H1 (cell line): ENCODE results near the gene CCP110. TPM values are rescaled to one million over a fixed set of nuclear protein-coding genes. Genes with fewer than 3 reads are reported as not detected.

Source experiments
- CTCF ChIA-PET: fragments of 300-600 bp; sonication (Branson Sonifier 250); formaldehyde crosslinking; loops from one replicate; lab custom pipeline; 2021; ENCODE audit not compliant: partially characterized antibody; lab: Charles Lee
- POLR2A ChIA-PET: fragments of 300-600 bp; sonication (Branson Sonifier 250); formaldehyde crosslinking; loops from one replicate; lab custom pipeline; 2021; ENCODE audit warnings: inconsistent platforms; ENCODE audit not compliant: partially characterized antibody; lab: Charles Lee
- DNase-seq, 2 experiments: peaks; one replicate each; pipeline versions ENCODE4 v3.0.0 to v3.0.0-alpha.2; 2010 to 2022; ENCODE audit warnings: low spot score in 2 of 2, low read depth in 1 of 2, mixed read lengths in 1 of 2
- FAIRE-seq: peaks from 2 replicates; lab custom pipeline; 2011; peaks lifted over from hg19 to GRCh38; lab: Jason Lieb, UNC
- H2AFZ ChIP-seq: 2 replicates; pipeline ENCODE4 v1.8.1; 2012; ENCODE audit warnings: low read length, inconsistent platforms
- H2AK5ac ChIP-seq: 2 replicates; pipeline ENCODE4 v1.6.1; 2013; ENCODE audit warnings: low read depth, low read length
- H2BK120ac ChIP-seq: replicated peaks from 2 replicates; pipeline ENCODE3; 2013; ENCODE audit warnings: low read depth, low read length, inconsistent platforms
- H2BK12ac ChIP-seq: 2 replicates; pipeline ENCODE4 v1.6.1; 2013; ENCODE audit warnings: low read depth, low read length
- H2BK15ac ChIP-seq: 2 replicates; pipeline ENCODE4 v1.6.1; 2013; ENCODE audit warnings: low read length
- H2BK20ac ChIP-seq: 2 replicates; pipeline ENCODE4 v1.6.1; 2013; ENCODE audit warnings: low read length
- H2BK5ac ChIP-seq: 2 replicates; pipeline ENCODE4 v1.6.1; 2013; ENCODE audit warnings: low read depth, low read length
- H3K14ac ChIP-seq: 2 replicates; pipeline ENCODE4 v1.6.1; 2013; ENCODE audit warnings: inconsistent platforms; ENCODE audit not compliant: insufficient read length
- H3K18ac ChIP-seq: 2 replicates; pipeline ENCODE4 v1.6.1; 2013; ENCODE audit warnings: low read length; ENCODE audit errors: extremely low read depth
- H3K23ac ChIP-seq: 2 replicates; pipeline ENCODE4 v1.6.1; 2013; ENCODE audit warnings: inconsistent platforms; ENCODE audit not compliant: insufficient read length
- H3K23me2 ChIP-seq: 2 replicates; pipeline ENCODE4 v1.6.1; 2013; ENCODE audit warnings: low read depth, low read length
- H3K27ac ChIP-seq: 2 replicates; pipeline ENCODE4 v1.6.1; 2011; ENCODE audit warnings: low read depth, low read length, inconsistent platforms
- H3K27me3 ChIP-seq, 4 experiments: replicated peaks in 1 of 4; 1 replicate in 1 of 4; 2 replicates in 3 of 4; pipeline versions ENCODE4 v1.6.1 to v1.8.1; 2011 to 2013; ENCODE audit warnings: low read length in 3 of 4, mild to moderate bottlenecking in 3 of 4, inconsistent platforms in 2 of 4, mixed read lengths in 2 of 4, moderate library complexity in 1 of 4; ENCODE audit not compliant: control insufficient read depth in 3 of 4, insufficient read depth in 3 of 4; ENCODE audit errors: extremely low read depth in 1 of 4
- H3K36me3 ChIP-seq, 4 experiments: 2 replicates each; pipeline versions ENCODE4 v1.6.1 to v1.8.1; 2011 to 2013; ENCODE audit warnings: mild to moderate bottlenecking in 4 of 4, low read length in 3 of 4, moderate library complexity in 2 of 4, control low read depth in 1 of 4, inconsistent platforms in 1 of 4; ENCODE audit not compliant: insufficient read depth in 4 of 4, control insufficient read depth in 2 of 4
- H3K4ac ChIP-seq: replicated peaks from 2 replicates; pipeline ENCODE3; 2013; ENCODE audit warnings: low read length, low read depth, mixed read lengths, inconsistent platforms; ENCODE audit not compliant: insufficient read length
- H3K4me1 ChIP-seq, 4 experiments: replicated peaks in 1 of 4; 1 replicate in 1 of 4; 2 replicates in 3 of 4; pipeline versions ENCODE4 v1.6.1 to v1.8.1; 2011 to 2013; ENCODE audit warnings: low read length in 3 of 4, inconsistent platforms in 2 of 4, mixed read lengths in 1 of 4; ENCODE audit not compliant: insufficient read depth in 4 of 4, control insufficient read depth in 3 of 4
- H3K4me2 ChIP-seq, 2 experiments: 2 replicates each; pipeline versions ENCODE4 v1.6.1 to v1.8.1; 2011 to 2013; ENCODE audit warnings: low read depth in 2 of 2, low read length in 2 of 2, control low read depth in 1 of 2, inconsistent platforms in 1 of 2, mild to moderate bottlenecking in 1 of 2; ENCODE audit not compliant: insufficient read depth in 1 of 2
- H3K4me3 ChIP-seq, 4 experiments: fragments of 200-600, 300-600 bp in 1 of 4; sonication (generic), shearing (Covaris generic), sonication (Bioruptor Twin) in 1 of 4; 2 replicates each; pipeline versions ENCODE4 v1.5.1 to v1.8.1; 2011 to 2016; ENCODE audit warnings: low read length in 4 of 4, low read depth in 3 of 4, control low read depth in 2 of 4, inconsistent platforms in 2 of 4, mild to moderate bottlenecking in 2 of 4, mixed read lengths in 1 of 4, moderate library complexity in 1 of 4; ENCODE audit not compliant: insufficient read depth in 2 of 4; ENCODE audit errors: extremely low read depth in 1 of 4
- H3K56ac ChIP-seq: replicated peaks from 2 replicates; pipeline ENCODE3; 2013; ENCODE audit warnings: low read depth, mild to moderate bottlenecking, mixed read lengths, low read length, inconsistent platforms; ENCODE audit not compliant: insufficient read length
- H3K79me1 ChIP-seq: 2 replicates; pipeline ENCODE4 v1.6.1; 2013; ENCODE audit warnings: low read depth, low read length, control low read depth
- H3K79me2 ChIP-seq, 2 experiments: 2 replicates each; pipeline versions ENCODE4 v1.6.1 to v1.8.1; 2012 to 2013; ENCODE audit warnings: low read length in 2 of 2, mild to moderate bottlenecking in 2 of 2, inconsistent platforms in 1 of 2; ENCODE audit not compliant: insufficient read depth in 2 of 2, control insufficient read depth in 1 of 2
- H3K9ac ChIP-seq, 4 experiments: replicated peaks in 1 of 4; 1 replicate in 1 of 4; 2 replicates in 3 of 4; pipeline versions ENCODE4 v1.6.1 to v1.8.1; 2011 to 2013; ENCODE audit warnings: low read depth in 3 of 4, low read length in 3 of 4, control low read depth in 2 of 4, mild to moderate bottlenecking in 2 of 4, moderate library complexity in 2 of 4, inconsistent platforms in 1 of 4; ENCODE audit errors: extremely low read depth in 1 of 4
- H3K9me3 ChIP-seq, 2 experiments: 2 replicates each; pipeline versions ENCODE4 v1.6.1 to v1.8.1; 2012 to 2013; ENCODE audit warnings: mild to moderate bottlenecking in 2 of 2, moderate library complexity in 2 of 2, control low read depth in 1 of 2, inconsistent platforms in 1 of 2, low read depth in 1 of 2, low read length in 1 of 2, mixed read lengths in 1 of 2; ENCODE audit not compliant: insufficient read depth in 2 of 2
- H4K20me1 ChIP-seq, 2 experiments: replicated peaks in 1 of 2; 2 replicates each; pipeline versions ENCODE3 to v1.8.1; 2011 to 2013; ENCODE audit warnings: inconsistent platforms in 2 of 2, low read length in 2 of 2, mild to moderate bottlenecking in 1 of 2; ENCODE audit not compliant: insufficient read depth in 2 of 2, control insufficient read depth in 1 of 2
- H4K5ac ChIP-seq: 2 replicates; pipeline ENCODE4 v1.6.1; 2013; ENCODE audit warnings: low read length, low read depth, mixed read lengths, inconsistent platforms; ENCODE audit not compliant: insufficient read length
- H4K8ac ChIP-seq: 2 replicates; pipeline ENCODE4 v1.8.0; 2013; ENCODE audit warnings: mild to moderate bottlenecking, moderate library complexity, low read length, inconsistent platforms; ENCODE audit not compliant: insufficient read depth; ENCODE audit errors: extremely low read depth
- H4K91ac ChIP-seq: replicated peaks from 2 replicates; pipeline ENCODE3; 2013; ENCODE audit warnings: low read length, mixed read lengths, inconsistent platforms; ENCODE audit not compliant: insufficient read length
- CBX5 ChIP-seq: fragments of 300-800, 300-1000 bp; sonication (generic); IDR thresholded peaks from 2 replicates; pipeline ENCODE4 v1.7.1; 2016; ENCODE audit warnings: antibody characterized with exemption, low read length, low read depth
- KDM4A ChIP-seq: IDR thresholded peaks from one replicate; pipeline ENCODE4 v1.7.1; 2012; ENCODE audit warnings: low read depth, mild to moderate bottlenecking, moderate library complexity, low read length, inconsistent platforms; ENCODE audit not compliant: severe bottlenecking
- MAX ChIP-seq: IDR thresholded peaks from 2 replicates; pipeline ENCODE4 v1.6.1; 2012; ENCODE audit warnings: inconsistent platforms
- NANOG ChIP-seq: IDR thresholded peaks from 2 replicates; pipeline ENCODE4 v1.6.1; 2011; ENCODE audit warnings: low read length, low read depth, mild to moderate bottlenecking, inconsistent platforms; ENCODE audit not compliant: insufficient read depth, poor library complexity, severe bottlenecking
- PHF8 ChIP-seq: fragments of 200-600 bp; sonication (generic); conservative IDR thresholded peaks from 2 replicates; pipeline ENCODE4 v1.7.1; 2012; ENCODE audit warnings: low read depth, mild to moderate bottlenecking, inconsistent platforms, low read length, moderate library complexity
- SIRT6 ChIP-seq: IDR thresholded peaks from one replicate; pipeline ENCODE4 v1.7.1; 2012; ENCODE audit warnings: low read length, inconsistent platforms
- TAF1 ChIP-seq: IDR thresholded peaks from 2 replicates; pipeline ENCODE4 v1.6.1; 2011; ENCODE audit warnings: mild to moderate bottlenecking, low read depth, low read length
- TBP ChIP-seq: IDR thresholded peaks from 2 replicates; pipeline ENCODE4 v1.6.1; 2011; ENCODE audit warnings: low read depth, low read length, improper control_type of control experiment
- WGBS, 2 experiments: shearing (Covaris generic) in 1 of 2; methylation state at CpG; one replicate each; pipeline versions ENCODE4 v1.1.6 to v1.1.7; 2013 to 2015; ENCODE audit warnings: low lambda C conversion rate in 2 of 2, mixed read lengths in 2 of 2, inconsistent platforms in 1 of 2, low coverage in 1 of 2, missing lambda C conversion rate in 1 of 2; ENCODE audit not compliant: insufficient replicate concordance in 2 of 2, insufficient coverage in 1 of 2, insufficient read length in 1 of 2; ENCODE audit errors: extremely low coverage in 1 of 2, missing lambda C conversion rate in 1 of 2; 5-methylcytosine and 5-hydroxymethylcytosine counted together
- polyA plus RNA-seq, 7 experiments: library from polyadenylated mRNA; depleted of rRNA in 3 of 7; stranded (reverse) in 5 of 7; unstranded in 2 of 7; fragments of >200 nt in 5 of 7; fragments of 200-250 nt in 2 of 7; gene quantifications; 1 replicate in 5 of 7; 2 replicates in 1 of 7; 4 replicates in 1 of 7; pipeline versions ENCODE4 v1.2.1 to v1.2.3, GENCODE V29; 2011 to 2013; ENCODE audit warnings: missing spikeins in 2 of 7, mixed read lengths in 2 of 7
- total RNA-seq: library from RNA; stranded (reverse); fragmentation: NEBNext Ultra II Directional; extraction: Animal tissue kit (Norgen Biotek cat#: 25700); gene quantifications from 2 replicates; pipeline ENCODE4 v1.2.1, GENCODE V29; 2021

CCP110 gene
- total and polyA plus RNA-seq, 2 of the 8 experiments (the other 6 are each of a cell fraction or from before 2014, with no cell fraction given): 3.2 to 19.8 TPM

DNA sequence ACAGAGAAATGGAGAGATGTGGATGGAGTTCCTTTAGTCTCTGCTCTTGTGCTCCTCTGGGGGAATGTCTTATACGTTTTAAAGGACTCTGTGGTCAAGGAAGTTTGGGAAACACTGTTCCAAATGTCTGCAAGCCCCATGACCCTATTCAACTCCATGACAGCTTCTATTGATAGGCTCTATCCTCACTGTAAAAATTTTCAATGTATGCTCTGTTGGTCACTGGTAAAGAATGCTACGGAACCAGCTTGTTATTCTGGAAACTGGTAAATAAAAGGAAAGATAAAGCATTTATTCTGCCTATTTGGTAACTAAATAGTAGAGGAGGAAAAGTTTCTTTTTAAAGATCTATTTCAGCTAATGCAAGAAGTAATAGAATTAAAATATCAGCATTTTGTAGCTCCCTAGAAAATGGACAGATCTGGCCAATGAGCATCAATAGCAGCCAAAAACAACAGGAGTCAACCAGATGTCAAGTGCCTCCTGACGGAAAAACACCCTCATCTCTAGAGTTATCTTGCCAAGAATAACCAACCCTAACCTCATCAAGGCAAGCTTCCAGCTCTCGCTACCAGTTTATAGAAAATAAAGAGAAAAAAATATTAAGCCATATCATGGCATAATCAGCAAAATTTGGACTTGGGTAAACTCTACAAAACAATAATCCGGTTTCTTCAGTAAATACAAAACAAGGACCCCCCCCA is 18.0 kb upstream of the CCP110 start:
- FAIRE-seq: no peak

More for the DNA sequence above, 18.0 kb upstream of the CCP110 start:
- H2BK120ac ChIP-seq: no peak overlapping the region
- no peak overlapping the region for H3K14ac ChIP-seq
- H3K27me3 ChIP-seq: no peaks in the 10 kb centered on the region
- no peak overlapping the region for H2BK20ac ChIP-seq
- no peaks in the 10 kb centered on the region for H3K23me2 ChIP-seq
- H2BK15ac ChIP-seq: no peak overlapping the region
- no peak overlapping the region for H4K8ac ChIP-seq
- no peak overlapping the region for H3K4me2 ChIP-seq
- H2BK12ac ChIP-seq: no peak overlapping the region
- no peaks in the 10 kb centered on the region for H3K79me2 ChIP-seq
- no peak overlapping the region for H2AK5ac ChIP-seq
- POLR2A ChIA-PET: no interaction called here
- WGBS, 2 experiments: 88% methylated on average over 5 of the region's 5 CpGs; no CpG with 5 or more reads in 1 of the 2 experiments
- H3K27ac ChIP-seq: no peak overlapping the region
- no peak overlapping the region for H3K23ac ChIP-seq
- no peak overlapping the region for H3K4ac ChIP-seq
- CTCF ChIA-PET: interaction anchor here (1.0 to 9.0 kb wide), 4 partner anchors 8 to 116 kb away, joined by 3 to 113 read pairs (median 3); no protein-coding TSS in a partner anchor
- H3K18ac ChIP-seq: no peak overlapping the region
- TF ChIP-seq CBX5 (no peak), NANOG (no peak), SIRT6 (no peak), PHF8 (no peak), MAX (no peak), KDM4A (no peak), TAF1 (no peak), TBP (no peak)
- DNase-seq: no peak
- no peaks in the 10 kb centered on the region for H3K4me1 ChIP-seq
- peaks cover 0 to 2% of the 10 kb centered on the region in 2 experiments for H4K20me1 ChIP-seq
- H3K4me3 ChIP-seq: no peak overlapping the region
- no peak overlapping the region for H2AFZ ChIP-seq
- H3K56ac ChIP-seq: no peak overlapping the region
- no peak overlapping the region for H4K91ac ChIP-seq
- H3K79me1 ChIP-seq: no peaks in the 10 kb centered on the region; the same call in 1 of the 2 replicates
- no peak overlapping the region for H3K9ac ChIP-seq
- no peak overlapping the region for H2BK5ac ChIP-seq
- H3K9me3 ChIP-seq: no peaks in the 10 kb centered on the region
- peaks cover 5 to 66% (median 41%) of the 10 kb centered on the region in 4 experiments for H3K36me3 ChIP-seq
- H4K5ac ChIP-seq: no peak overlapping the region
